ENCODE measurements around the gene CCDC14.
A peak's percentile ranks its signal among the peaks of the same experiment; 100 is the strongest.
"Not testable (repeated sequence)": the region's sequence is repeated elsewhere in the genome, so short reads cannot be mapped to it uniquely, and the experiment has no call there.

CCDC14 gene

GRCh38 chr3:123971406-123971805, 10.4 kb upstream of the CCDC14 start:
- H3K4me3 ChIP-seq (ENCODE audit: low read length), result no peak overlapping the region
- no peak for TF ChIP-seq ZNF274 (IDR thresholded peaks at IDR 0.05; ENCODE audit: low read depth, low read length)

- not testable (repeated sequence) for H3K4me3 ChIP-seq (ENCODE audit: low read length)
These were observed 6.2 kb upstream of the CCDC14 start for GRCh38 chr3:123967260-123967659.

DNA sequence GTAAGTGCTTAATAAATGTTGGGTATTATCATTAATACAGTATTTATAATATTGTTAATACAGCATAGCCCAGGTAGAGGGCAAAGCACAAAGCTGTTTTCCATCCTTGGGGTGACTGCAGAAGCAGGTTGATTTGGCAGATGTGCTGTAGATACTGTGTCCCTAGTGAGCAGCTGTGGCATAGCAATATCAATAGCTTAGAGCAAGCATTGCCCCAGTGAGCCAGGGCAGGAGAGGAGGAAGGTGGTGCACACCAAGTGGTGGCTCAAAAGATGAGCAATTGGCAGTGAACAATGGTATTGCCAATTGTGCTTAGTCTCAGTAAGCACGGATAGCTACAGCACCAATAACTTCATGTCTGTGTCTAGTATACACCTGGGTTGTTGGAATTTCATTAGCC, 5.8 kb upstream of the CCDC14 start:
- H3K4me3 ChIP-seq (ENCODE audit: low read length), result not testable (repeated sequence)

DNA sequence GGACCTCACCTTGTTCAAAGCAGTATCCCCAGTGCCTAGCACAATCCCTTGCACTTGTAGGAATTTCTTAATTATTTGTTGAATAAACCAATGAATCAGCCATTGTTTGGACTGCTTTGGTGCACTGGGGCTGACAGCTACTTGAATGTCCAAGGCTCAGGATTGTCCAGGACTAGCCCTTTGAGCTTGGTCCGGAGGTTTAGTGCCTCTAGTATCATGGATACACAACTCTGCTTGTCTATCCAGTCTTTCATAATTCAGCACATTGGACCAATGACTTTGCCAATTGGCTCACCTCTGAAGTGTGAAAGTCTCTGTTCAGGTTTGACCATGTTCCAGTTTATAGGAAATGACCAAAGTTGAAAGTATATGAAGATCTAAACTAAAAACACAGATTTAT, 3.8 kb upstream of the CCDC14 start:
- H3K4me3 ChIP-seq (ENCODE audit: low read length), result not testable (repeated sequence)

- H3K4me3 ChIP-seq (ENCODE audit: low read length), result peak overlapping the region; percentile 85; the same call in 1 of the 2 replicates
- TF ChIP-seq ZNF274 (IDR thresholded peaks at IDR 0.05; ENCODE audit: low read depth, low read length), result no peak
These were observed 453 bp upstream of the CCDC14 start for GRCh38 chr3:123961508-123961856.

DNA sequence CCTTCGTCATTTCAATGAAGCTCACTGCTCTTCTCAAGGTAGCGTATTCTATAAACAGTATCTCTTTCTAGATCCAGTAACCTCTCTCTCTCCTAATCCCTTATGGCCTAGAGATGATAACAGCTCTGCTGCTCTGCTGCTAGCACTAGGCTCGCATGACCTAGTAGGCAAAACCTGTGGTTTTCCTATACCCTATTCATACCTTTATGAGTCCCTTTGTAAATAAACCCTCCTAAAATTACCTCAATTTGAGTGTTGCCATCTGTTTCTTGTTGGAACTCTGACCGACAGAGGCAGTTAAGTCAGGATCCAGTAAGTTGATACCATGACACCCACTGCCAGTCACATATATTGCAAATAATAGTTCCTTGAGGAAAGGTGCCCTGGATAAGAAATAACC, 7.3 kb downstream of the CCDC14 start:
- H3K4me3 ChIP-seq (ENCODE audit: low read length), result no peak overlapping the region
- no peak for TF ChIP-seq ZNF274 (IDR thresholded peaks at IDR 0.05; ENCODE audit: low read depth, low read length)

GRCh38 chr3:123952844-123953520, 8.0 kb downstream of the CCDC14 start:
- no peak overlapping the region for H3K4me3 ChIP-seq (ENCODE audit: low read length)
- no peak for TF ChIP-seq ZNF274 (IDR thresholded peaks at IDR 0.05; ENCODE audit: low read depth, low read length)

GRCh38 chr3:123951522-123952447, 9.2 kb downstream of the CCDC14 start:
- no peak for TF ChIP-seq ZNF274 (IDR thresholded peaks at IDR 0.05; ENCODE audit: low read depth, low read length)
- H3K4me3 ChIP-seq (ENCODE audit: low read length), result no peak overlapping the region

DNA sequence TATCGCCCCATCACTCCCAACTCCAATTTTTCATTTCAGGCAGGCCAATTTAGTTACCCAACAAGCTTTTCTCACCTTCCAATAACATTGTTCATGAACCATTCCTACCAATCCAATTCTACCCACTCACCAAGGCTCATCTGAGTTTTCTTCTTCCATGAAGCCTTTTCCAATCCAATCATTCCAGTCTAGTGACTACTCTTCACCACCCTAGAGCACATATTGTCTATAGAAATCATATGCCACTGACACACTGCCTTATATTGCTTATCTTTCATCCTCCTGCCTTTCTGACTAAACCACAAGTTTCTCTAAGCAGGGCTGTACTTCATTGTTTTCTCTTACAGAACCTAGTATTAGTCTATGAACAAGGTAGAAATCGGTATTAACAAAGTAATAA, 11.4 kb downstream of the CCDC14 start:
- no peak overlapping the region for H3K4me3 ChIP-seq (ENCODE audit: low read length)
- TF ChIP-seq ZNF274 (IDR thresholded peaks at IDR 0.05; ENCODE audit: low read depth, low read length), result no peak

- no peak for TF ChIP-seq ZNF274 (IDR thresholded peaks at IDR 0.05; ENCODE audit: low read depth, low read length)
- no peak overlapping the region for H3K4me3 ChIP-seq (ENCODE audit: low read length)
These were observed 12.6 kb downstream of the CCDC14 start for GRCh38 chr3:123948449-123948848.

DNA sequence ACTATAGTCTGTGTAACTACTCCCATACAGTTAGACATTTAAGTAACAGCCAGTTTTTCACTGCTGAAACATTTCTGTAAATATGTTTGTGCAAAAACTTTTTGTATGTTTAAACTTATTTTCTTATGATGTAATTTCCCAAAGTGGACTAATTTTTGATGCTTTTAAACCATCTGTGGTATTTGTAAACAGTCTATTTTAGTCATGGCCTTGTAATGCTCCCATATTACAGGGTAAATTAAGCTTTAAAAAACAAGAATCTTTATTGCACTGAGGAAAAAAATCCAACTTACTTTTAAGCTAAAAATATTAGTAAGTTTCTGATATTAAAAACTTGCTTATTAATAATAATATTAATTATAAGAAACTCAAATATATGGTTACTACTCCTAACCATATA, 13.5 kb downstream of the CCDC14 start:
- TF ChIP-seq ZNF274 (IDR thresholded peaks at IDR 0.05; ENCODE audit: low read depth, low read length), result no peak
- H3K4me3 ChIP-seq (ENCODE audit: low read length), result no peak overlapping the region

- no peak for TF ChIP-seq ZNF274 (IDR thresholded peaks at IDR 0.05; ENCODE audit: low read depth, low read length)
- H3K4me3 ChIP-seq (ENCODE audit: low read length), result no peak overlapping the region
These were observed 19.5 kb downstream of the CCDC14 start for GRCh38 chr3:123941542-123941941.

DNA sequence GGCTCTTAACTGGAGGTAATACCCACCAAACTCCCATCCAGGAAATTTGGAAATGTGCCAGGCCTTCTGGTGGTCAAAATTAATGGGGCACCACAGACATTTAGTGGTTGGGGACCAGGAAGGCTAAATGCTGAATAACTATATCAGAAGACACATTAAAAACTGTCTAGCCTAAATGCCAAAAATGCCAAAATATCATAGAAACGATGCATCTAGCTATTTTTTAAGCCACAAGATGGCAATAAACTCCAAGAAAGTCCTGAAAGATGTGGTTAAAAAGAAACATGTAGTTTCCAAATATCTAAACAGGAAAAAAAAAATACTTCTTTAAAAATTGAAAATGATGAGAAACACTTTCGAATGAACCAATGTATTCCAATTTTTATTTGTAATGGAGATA, 19.9 kb downstream of the CCDC14 start:
- no peak overlapping the region for H3K4me3 ChIP-seq (ENCODE audit: low read length)
- no peak for TF ChIP-seq ZNF274 (IDR thresholded peaks at IDR 0.05; ENCODE audit: low read depth, low read length)

DNA sequence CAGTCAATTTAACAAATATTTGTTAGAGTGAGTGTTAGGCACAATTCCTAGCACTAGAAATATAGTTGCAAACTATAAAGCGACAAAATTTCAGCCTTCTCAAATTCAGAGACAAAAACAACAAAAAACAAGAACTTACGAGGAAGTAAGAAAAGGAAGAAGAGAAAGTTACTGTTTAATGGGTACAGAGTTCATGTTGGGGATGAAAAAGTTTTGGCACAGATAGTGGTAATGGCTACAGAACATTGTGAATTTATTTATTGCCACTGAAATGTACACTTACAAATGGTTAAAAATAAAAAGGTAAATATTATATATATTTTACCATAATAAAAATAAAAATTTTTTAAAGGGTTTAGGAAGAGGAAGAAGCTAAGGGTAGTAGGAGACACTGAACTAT, 21.3 kb downstream of the CCDC14 start:
- TF ChIP-seq ZNF274 (IDR thresholded peaks at IDR 0.05; ENCODE audit: low read depth, low read length), result no peak
- no peak overlapping the region for H3K4me3 ChIP-seq (ENCODE audit: low read length)

GRCh38 chr3:123936400-123936799, 24.6 kb downstream of the CCDC14 start:
- TF ChIP-seq ZNF274 (IDR thresholded peaks at IDR 0.05; ENCODE audit: low read depth, low read length), result no peak
- H3K4me3 ChIP-seq (ENCODE audit: low read length), result no peak overlapping the region

Measured in GM08714 (cell line).